Measurements from ENCODE around the gene PRSS56. TPM values are rescaled to one million over a fixed set of nuclear protein-coding genes. Genes with fewer than 3 reads are reported as not detected.
A peak's percentile ranks its signal among the peaks of the same experiment; 100 is the strongest.

PRSS56 gene
- total and polyA plus RNA-seq, 2 of the 13 experiments (the other 11 are each of a cell fraction or from before 2014, with no cell fraction given) = not detected

DNA sequence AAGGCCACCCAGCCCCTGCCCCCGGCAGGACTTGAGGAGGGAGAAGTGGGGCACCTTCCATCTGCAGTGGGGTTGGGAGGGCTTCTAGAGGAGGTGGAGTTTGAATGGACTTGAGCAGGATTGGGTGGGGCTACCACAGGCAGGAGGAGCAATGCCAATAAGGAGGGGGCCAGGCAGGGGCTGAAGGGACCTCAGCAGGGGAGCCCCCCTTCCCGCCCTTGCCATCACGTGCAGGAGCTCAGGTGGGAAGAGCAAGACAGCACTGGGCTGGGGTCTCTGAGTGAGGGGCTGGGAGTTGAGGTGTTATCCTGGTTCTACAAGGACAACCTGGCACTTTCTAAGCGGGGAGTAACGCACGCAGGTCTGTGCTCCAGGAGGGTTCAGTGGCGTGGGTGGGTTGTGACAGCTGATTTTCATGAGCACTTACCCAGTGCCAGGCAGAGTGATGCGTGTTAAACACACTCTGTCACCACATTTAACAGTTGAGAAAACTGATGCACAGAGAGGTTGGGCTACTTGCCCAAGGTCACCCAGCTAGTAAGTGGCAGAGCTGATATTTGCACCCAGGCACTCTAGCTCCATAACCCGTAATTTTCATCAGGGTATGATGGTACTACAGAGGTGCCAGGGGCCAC lies 10.6 kb downstream of the PRSS56 start:
- Histone ChIP-seq H3K27ac (ENCODE audit: extremely low read length, insufficient read depth, low read length) (no peak overlapping the region), H3K9ac (ENCODE audit: insufficient read depth, low read depth, low read length) (no peak overlapping the region), H3K4me2 (ENCODE audit: low read depth, low read length) (no peak overlapping the region), H3K4me1 (ENCODE audit: insufficient read depth, low read length) (peaks cover 18% of the 10 kb centered on the region; the same call in 1 of the 2 replicates), H3K9me3 (ENCODE audit: low read length) (no peaks in the 10 kb centered on the region), H2AFZ (ENCODE audit: low read length) (no peak overlapping the region), H3K27me3 (ENCODE audit: control insufficient read depth in 1 of 2, insufficient read depth in 2 of 2, low read length in 2 of 2) (peaks cover 20 to 69% of the 10 kb centered on the region in 2 experiments; a peak in 4 of 5 replicates), H3K79me2 (ENCODE audit: insufficient read depth, low read length) (no peaks in the 10 kb centered on the region), H4K20me1 (ENCODE audit: insufficient read depth, low read length) (no peaks in the 10 kb centered on the region), H3K4me3 (replicated peaks in 1 of 3; ENCODE audit: insufficient read depth in 1 of 3, low read depth in 2 of 3, low read length in 3 of 3) (no peak overlapping the region), H3K36me3 (replicated peaks in 1 of 2; ENCODE audit: control insufficient read depth in 1 of 2, insufficient read depth in 2 of 2, low read length in 2 of 2) (no peaks in the 10 kb centered on the region)
- intact Hi-C loops (cut with micrococcal nuclease; ENCODE audit: unreplicated experiment) (no loop called here), in situ Hi-C loops (cut with HindIII; ENCODE audit: extremely low pct_ligation_motif_present, low pct_unique_long_range_greater_than_20kb) (no loop called here)
- POLR2A ChIA-PET = no interaction called here
- DNase-seq (ENCODE audit: low spot score) (no peak), ATAC-seq (no peak), FAIRE-seq (no peak)
- BruUV-seq (replicated peaks) = no TSS peak
- WGBS (ENCODE audit: low lambda C conversion rate) = 26% methylated on average over 9 of the region's 9 CpGs
- TF ChIP-seq ZNF768 (CRISPR knock-in tag; IDR thresholded peaks at IDR 0.05) (peak; percentile 95), NR1H2 (CRISPR knock-in tag; IDR thresholded peaks at IDR 0.05; ENCODE audit: borderline replicate concordance, low read depth) (no peak), SOX13 (IDR thresholded peaks at IDR 0.05) (no peak), SOX13 (CRISPR knock-in tag; conservative IDR thresholded peaks at IDR 0.05 in 1 of 2, IDR thresholded peaks at IDR 0.05 in 1 of 2) (no peak)
- TF ChIP-seq, protein P1, sequence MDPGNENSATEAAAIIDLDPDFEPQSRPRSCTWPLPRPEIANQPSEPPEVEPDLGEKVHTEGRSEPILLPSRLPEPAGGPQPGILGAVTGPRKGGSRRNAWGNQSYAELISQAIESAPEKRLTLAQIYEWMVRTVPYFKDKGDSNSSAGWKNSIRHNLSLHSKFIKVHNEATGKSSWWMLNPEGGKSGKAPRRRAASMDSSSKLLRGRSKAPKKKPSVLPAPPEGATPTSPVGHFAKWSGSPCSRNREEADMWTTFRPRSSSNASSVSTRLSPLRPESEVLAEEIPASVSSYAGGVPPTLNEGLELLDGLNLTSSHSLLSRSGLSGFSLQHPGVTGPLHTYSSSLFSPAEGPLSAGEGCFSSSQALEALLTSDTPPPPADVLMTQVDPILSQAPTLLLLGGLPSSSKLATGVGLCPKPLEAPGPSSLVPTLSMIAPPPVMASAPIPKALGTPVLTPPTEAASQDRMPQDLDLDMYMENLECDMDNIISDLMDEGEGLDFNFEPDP (CRISPR knock-in tag; conservative IDR thresholded peaks at IDR 0.05) = 0 out of 2 replicates have a peak, but pooled peaks have one; percentile 56
- CTCF ChIA-PET (ENCODE audit: low intra/inter-chr PET ratio, low total read pairs) = no interaction called here

DNA sequence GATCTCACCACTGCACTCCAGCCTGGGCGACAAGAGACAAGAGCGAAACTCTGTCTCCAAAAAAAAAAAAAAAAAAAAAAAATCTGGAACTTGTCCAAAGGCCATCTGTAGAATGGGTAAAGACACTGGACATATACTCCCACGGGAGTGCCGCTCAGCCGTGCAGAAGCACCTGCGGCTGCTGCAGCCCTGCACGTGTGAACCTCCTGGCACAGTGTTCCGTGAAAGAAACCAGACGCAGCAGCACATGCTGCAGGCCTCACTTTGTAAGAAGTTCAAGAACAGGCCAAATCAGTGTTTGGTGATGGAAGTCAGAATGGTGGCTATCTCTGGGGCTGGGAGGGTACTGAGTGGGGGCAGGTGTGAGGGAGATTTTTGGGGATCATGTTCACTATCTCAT lies 12.2 kb downstream of the PRSS56 start:
- BruUV-seq (replicated peaks) = no TSS peak
- Histone ChIP-seq H3K36me3 (replicated peaks in 1 of 2; ENCODE audit: control insufficient read depth in 1 of 2, insufficient read depth in 2 of 2, low read length in 2 of 2) (no peaks in the 10 kb centered on the region), H3K4me3 (replicated peaks in 1 of 3; ENCODE audit: insufficient read depth in 1 of 3, low read depth in 2 of 3, low read length in 3 of 3) (no peak overlapping the region), H3K9me3 (ENCODE audit: low read length) (peaks cover 7% of the 10 kb centered on the region), H2AFZ (ENCODE audit: low read length) (no peak overlapping the region), H3K4me1 (ENCODE audit: insufficient read depth, low read length) (peaks cover 11% of the 10 kb centered on the region; the same call in 1 of the 2 replicates), H3K79me2 (ENCODE audit: insufficient read depth, low read length) (no peaks in the 10 kb centered on the region), H3K4me2 (ENCODE audit: low read depth, low read length) (no peak overlapping the region), H3K9ac (ENCODE audit: insufficient read depth, low read depth, low read length) (no peak overlapping the region), H4K20me1 (ENCODE audit: insufficient read depth, low read length) (no peaks in the 10 kb centered on the region), H3K27ac (ENCODE audit: extremely low read length, insufficient read depth, low read length) (no peak overlapping the region), H3K27me3 (ENCODE audit: control insufficient read depth in 1 of 2, insufficient read depth in 2 of 2, low read length in 2 of 2) (peaks cover 15 to 61% of the 10 kb centered on the region in 2 experiments; a peak in 4 of 5 replicates)
- CTCF ChIA-PET (ENCODE audit: low intra/inter-chr PET ratio, low total read pairs) = no interaction called here
- POLR2A ChIA-PET = no interaction called here
- TF ChIP-seq SATB2 (CRISPR knock-in tag; IDR thresholded peaks at IDR 0.05) = no peak
- TF ChIP-seq ZNF747 (CRISPR knock-in tag; IDR thresholded peaks at IDR 0.05; ENCODE audit: borderline replicate concordance) = no peak
- TF ChIP-seq, protein P2, sequence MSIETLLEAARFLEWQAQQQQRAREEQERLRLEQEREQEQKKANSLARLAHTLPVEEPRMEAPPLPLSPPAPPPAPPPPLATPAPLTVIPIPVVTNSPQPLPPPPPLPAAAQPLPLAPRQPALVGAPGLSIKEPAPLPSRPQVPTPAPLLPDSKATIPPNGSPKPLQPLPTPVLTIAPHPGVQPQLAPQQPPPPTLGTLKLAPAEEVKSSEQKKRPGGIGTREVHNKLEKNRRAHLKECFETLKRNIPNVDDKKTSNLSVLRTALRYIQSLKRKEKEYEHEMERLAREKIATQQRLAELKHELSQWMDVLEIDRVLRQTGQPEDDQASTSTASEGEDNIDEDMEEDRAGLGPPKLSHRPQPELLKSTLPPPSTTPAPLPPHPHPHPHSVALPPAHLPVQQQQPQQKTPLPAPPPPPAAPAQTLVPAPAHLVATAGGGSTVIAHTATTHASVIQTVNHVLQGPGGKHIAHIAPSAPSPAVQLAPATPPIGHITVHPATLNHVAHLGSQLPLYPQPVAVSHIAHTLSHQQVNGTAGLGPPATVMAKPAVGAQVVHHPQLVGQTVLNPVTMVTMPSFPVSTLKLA (IDR thresholded peaks at IDR 0.05) = peak; percentile 75
- TF ChIP-seq, protein P3, sequence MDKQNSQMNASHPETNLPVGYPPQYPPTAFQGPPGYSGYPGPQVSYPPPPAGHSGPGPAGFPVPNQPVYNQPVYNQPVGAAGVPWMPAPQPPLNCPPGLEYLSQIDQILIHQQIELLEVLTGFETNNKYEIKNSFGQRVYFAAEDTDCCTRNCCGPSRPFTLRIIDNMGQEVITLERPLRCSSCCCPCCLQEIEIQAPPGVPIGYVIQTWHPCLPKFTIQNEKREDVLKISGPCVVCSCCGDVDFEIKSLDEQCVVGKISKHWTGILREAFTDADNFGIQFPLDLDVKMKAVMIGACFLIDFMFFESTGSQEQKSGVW (CRISPR knock-in tag; IDR thresholded peaks at IDR 0.05; ENCODE audit: borderline replicate concordance) = no peak
- 50% methylated on average over 9 of the region's 9 CpGs for WGBS (ENCODE audit: low lambda C conversion rate)
- DNase-seq (ENCODE audit: low spot score) (no peak), ATAC-seq (no peak), FAIRE-seq (no peak)
- in situ Hi-C loops (cut with HindIII; ENCODE audit: extremely low pct_ligation_motif_present, low pct_unique_long_range_greater_than_20kb) (no loop called here), intact Hi-C loops (cut with micrococcal nuclease; ENCODE audit: unreplicated experiment) (no loop called here)

All from HepG2 (cell line).